PC-9 (cell line): ENCODE results near the gene KCNJ11. TPM values are rescaled to one million over a fixed set of nuclear protein-coding genes. Genes with fewer than 3 reads are reported as not detected.
A peak's percentile ranks its signal among the peaks of the same experiment; 100 is the strongest.

ENCODE experiments used
- BruUV-seq: library from RNA; stranded (reverse); fragments of 400-500 nt; replicated peaks from 2 replicates; lab custom pipeline; 2021; lab: Mats Ljungman, UMichigan
- CTCF ChIA-PET: fragments of 300-600 bp; sonication (Branson Sonifier 250); formaldehyde crosslinking; loops from one replicate; lab custom pipeline; 2022; ENCODE audit warnings: antibody characterized with exemption; lab: Charles Lee
- POLR2A ChIA-PET: fragments of 300-600 bp; sonication (Branson Sonifier 250); formaldehyde crosslinking; loops from one replicate; lab custom pipeline; 2022; ENCODE audit warnings: antibody characterized with exemption; ENCODE audit not compliant: unreplicated experiment; lab: Charles Lee
- DNase-seq, 2 experiments: peaks; one replicate each; pipeline versions ENCODE4 v3.0.0 to v3.0.0-alpha.2; 2015 to 2022; ENCODE audit warnings: mixed read lengths in 1 of 2
- H2AFZ ChIP-seq: fragments of 200-600 bp; sonication (generic); 2 replicates; pipeline ENCODE4 v1.8.1; 2017; ENCODE audit warnings: antibody characterized with exemption
- H3F3A ChIP-seq: fragments of 200-600 bp; sonication (generic); 2 replicates; pipeline ENCODE4 v1.8.1; 2017; ENCODE audit warnings: antibody characterized with exemption, mild to moderate bottlenecking, low read depth; ENCODE audit not compliant: insufficient read depth
- H3K27ac ChIP-seq: fragments of 200-600 bp; sonication (generic); 2 replicates; pipeline ENCODE4 v1.6.1; 2016; ENCODE audit warnings: mixed run types
- H3K27me3 ChIP-seq: fragments of 200-600 bp; sonication (generic); 2 replicates; pipeline ENCODE4 v1.6.1; 2016; ENCODE audit warnings: low read depth, mixed run types; ENCODE audit not compliant: insufficient read depth
- H3K36me3 ChIP-seq: fragments of 200-600 bp; sonication (generic); 2 replicates; pipeline ENCODE4 v1.6.1; 2016; ENCODE audit warnings: low read depth, mixed run types
- H3K4me1 ChIP-seq: fragments of 200-600 bp; sonication (generic); replicated peaks from 2 replicates; pipeline ENCODE4 v1.6.1; 2016; ENCODE audit warnings: mixed run types; ENCODE audit not compliant: insufficient read depth
- H3K4me2 ChIP-seq: fragments of 200-600 bp; sonication (generic); 2 replicates; pipeline ENCODE4 v1.6.1; 2017; ENCODE audit warnings: mixed run types
- H3K4me3 ChIP-seq: fragments of 200-600 bp; sonication (generic); 2 replicates; pipeline ENCODE4 v1.6.1; 2016; ENCODE audit warnings: mixed run types
- H3K79me2 ChIP-seq: fragments of 200-600 bp; sonication (generic); 2 replicates; pipeline ENCODE4 v1.6.1; 2017; ENCODE audit warnings: low read depth, mixed run types
- H3K9me2 ChIP-seq: fragments of 200-600 bp; sonication (generic); 2 replicates; pipeline ENCODE4 v1.8.1; 2017; ENCODE audit warnings: mild to moderate bottlenecking; ENCODE audit not compliant: insufficient read depth
- H3K9me3 ChIP-seq: fragments of 200-600 bp; sonication (generic); 2 replicates; pipeline ENCODE4 v1.8.1; 2016; ENCODE audit warnings: low read depth; ENCODE audit not compliant: insufficient read depth
- H4K20me1 ChIP-seq: fragments of 200-600 bp; sonication (generic); 2 replicates; pipeline ENCODE4 v1.8.1; 2017; ENCODE audit not compliant: insufficient read depth
- CTCF ChIP-seq: fragments of 200-600 bp; sonication (generic); conservative IDR thresholded peaks from 2 replicates; pipeline ENCODE4 v1.6.1; 2017; ENCODE audit warnings: mixed run types, antibody characterized with exemption, mild to moderate bottlenecking, moderate library complexity
- EZH2 ChIP-seq: fragments of 200-600 bp; sonication (generic); IDR thresholded peaks from 2 replicates; pipeline ENCODE4 v1.8.0; 2017; ENCODE audit warnings: antibody characterized with exemption, low read depth
- intact Hi-C: fragments of 100-400 bp; cut with micrococcal nuclease; formaldehyde crosslinking; loops from one replicate; pipeline ENCODE4 v1.10.0; 2022; ENCODE audit not compliant: unreplicated experiment
- total RNA-seq: library from RNA; stranded (reverse); gene quantifications from 2 replicates; pipeline ENCODE4 v1.2.3, GENCODE V29; 2021

KCNJ11 gene
- total RNA-seq, 1 experiment from 2014 or later: 0.26 TPM

GRCh38 chr11:17375547-17375946 is 12.9 kb downstream of the KCNJ11 start:
- Histone ChIP-seq H3K4me1 (no peaks in the 10 kb centered on the region), H3K9me2 (no peaks in the 10 kb centered on the region), H3F3A (no peaks in the 10 kb centered on the region), H3K36me3 (peaks cover 9% of the 10 kb centered on the region), H2AFZ (no peak overlapping the region), H3K4me3 (no peak overlapping the region), H4K20me1 (no peaks in the 10 kb centered on the region), H3K27me3 (no peaks in the 10 kb centered on the region), H3K4me2 (no peak overlapping the region), H3K79me2 (no peaks in the 10 kb centered on the region), H3K9me3 (peaks cover 16% of the 10 kb centered on the region), H3K27ac (no peak overlapping the region)
- TF ChIP-seq EZH2 (no peak), CTCF (no peak)
- intact Hi-C loops: no loop called here
- CTCF ChIA-PET: no interaction called here
- POLR2A ChIA-PET: no interaction called here
- BruUV-seq: no TSS peak
- DNase-seq: peak in 1 of 2 experiments; percentile 8

GRCh38 chr11:17371614-17372013 is 16.8 kb downstream of the KCNJ11 start:
- peaks cover 35% of the 10 kb centered on the region for H3K9me3 ChIP-seq
- H3K4me1 ChIP-seq: no peaks in the 10 kb centered on the region
- no peaks in the 10 kb centered on the region for H3K9me2 ChIP-seq
- no peaks in the 10 kb centered on the region for H4K20me1 ChIP-seq
- DNase-seq: peak in 1 of 2 experiments; percentile 15
- intact Hi-C loops: no loop called here
- no peak overlapping the region for H2AFZ ChIP-seq
- TF ChIP-seq CTCF: no peak
- no peak for TF ChIP-seq EZH2
- BruUV-seq: no TSS peak
- H3K4me3 ChIP-seq: no peak overlapping the region
- no peaks in the 10 kb centered on the region for H3F3A ChIP-seq
- no peak overlapping the region for H3K4me2 ChIP-seq
- POLR2A ChIA-PET: no interaction called here
- no peaks in the 10 kb centered on the region for H3K27me3 ChIP-seq
- no peaks in the 10 kb centered on the region for H3K79me2 ChIP-seq
- H3K36me3 ChIP-seq: peaks cover 22% of the 10 kb centered on the region
- CTCF ChIA-PET: no interaction called here
- no peak overlapping the region for H3K27ac ChIP-seq

- Histone ChIP-seq H3K79me2 (no peaks in the 10 kb centered on the region), H3K36me3 (peaks cover 22% of the 10 kb centered on the region), H3K27me3 (no peaks in the 10 kb centered on the region), H3K4me1 (no peaks in the 10 kb centered on the region), H3K4me2 (no peak overlapping the region), H2AFZ (no peak overlapping the region), H3K9me2 (no peaks in the 10 kb centered on the region), H4K20me1 (no peaks in the 10 kb centered on the region), H3F3A (no peaks in the 10 kb centered on the region), H3K27ac (no peak overlapping the region), H3K9me3 (peaks cover 35% of the 10 kb centered on the region), H3K4me3 (no peak overlapping the region)
- DNase-seq: no peak
- POLR2A ChIA-PET: no interaction called here
- TF ChIP-seq CTCF (no peak), EZH2 (no peak)
- BruUV-seq: no TSS peak
- intact Hi-C loops: no loop called here
- CTCF ChIA-PET: no interaction called here
These were observed 18.7 kb downstream of the KCNJ11 start for GRCh38 chr11:17369684-17370243.
